Karpas-422 (cell line): ENCODE data around the gene PUS1. TPM values are rescaled to one million over a fixed set of nuclear protein-coding genes. Genes with fewer than 3 reads are reported as not detected.

Experiments used
- DNase-seq: peaks from one replicate; pipeline ENCODE4 v3.0.0-alpha.2; 2015
- H2AFZ ChIP-seq: fragments of 200-600 bp; sonication (generic); 2 replicates; pipeline ENCODE4 v1.6.1; 2014; ENCODE audit warnings: antibody characterized with exemption, low read length, mixed read lengths
- H3K27ac ChIP-seq: fragments of 200-600 bp; sonication (generic); 2 replicates; pipeline ENCODE4 v1.5.1; 2014; ENCODE audit warnings: mild to moderate bottlenecking, low read length, moderate library complexity
- H3K27me3 ChIP-seq: fragments of 200-600 bp; sonication (generic); 2 replicates; pipeline ENCODE4 v1.6.1; 2014; ENCODE audit warnings: low read length, mixed read lengths
- H3K36me3 ChIP-seq: fragments of 200-600 bp; sonication (generic); 2 replicates; pipeline ENCODE4 v1.6.1; 2014; ENCODE audit warnings: low read length, mixed read lengths; ENCODE audit not compliant: insufficient read depth
- H3K4me1 ChIP-seq: fragments of 200-600 bp; sonication (generic); 2 replicates; pipeline ENCODE4 v1.6.1; 2014; ENCODE audit warnings: mild to moderate bottlenecking, low read length, mixed read lengths
- H3K4me2 ChIP-seq: fragments of 200-600 bp; sonication (generic); 2 replicates; pipeline ENCODE4 v1.6.1; 2014; ENCODE audit warnings: low read length, low read depth, mild to moderate bottlenecking; ENCODE audit not compliant: poor library complexity, severe bottlenecking
- H3K4me3 ChIP-seq: fragments of 200-600 bp; sonication (generic); 2 replicates; pipeline ENCODE4 v1.5.1; 2014; ENCODE audit warnings: mild to moderate bottlenecking, antibody characterized with exemption, low read length, mixed read lengths
- H3K79me2 ChIP-seq: fragments of 200-600 bp; sonication (generic); 2 replicates; pipeline ENCODE4 v1.6.1; 2014; ENCODE audit warnings: mild to moderate bottlenecking, low read length, mixed read lengths
- H3K9ac ChIP-seq: fragments of 200-600 bp; sonication (generic); 2 replicates; pipeline ENCODE4 v1.6.0; 2014; ENCODE audit warnings: low read length
- H3K9me2 ChIP-seq: fragments of 200-600 bp; sonication (generic), shearing (Covaris generic); replicated peaks from 2 replicates; pipeline ENCODE4 v1.6.0; 2014; ENCODE audit warnings: mild to moderate bottlenecking, low read length, moderate library complexity; ENCODE audit not compliant: insufficient read depth
- H3K9me3 ChIP-seq: fragments of 300-700, 200-600 bp; sonication (generic); 2 replicates; pipeline ENCODE4 v1.6.1; 2014; ENCODE audit warnings: low read length, mixed read lengths
- H4K20me1 ChIP-seq: fragments of 200-600 bp; sonication (generic); 2 replicates; pipeline ENCODE4 v1.6.1; 2014; ENCODE audit warnings: mild to moderate bottlenecking, antibody characterized with exemption, low read length, low read depth; ENCODE audit not compliant: insufficient read depth
- total RNA-seq: library from RNA; depleted of rRNA; stranded (reverse); fragments of >200 nt; shearing (Covaris generic); gene quantifications from 2 replicates; pipeline ENCODE4 v1.2.3, GENCODE V29; 2014; ENCODE audit warnings: low replicate concordance

PUS1 gene
- total RNA-seq, 1 experiment from 2014 or later = 11.9 TPM

DNA sequence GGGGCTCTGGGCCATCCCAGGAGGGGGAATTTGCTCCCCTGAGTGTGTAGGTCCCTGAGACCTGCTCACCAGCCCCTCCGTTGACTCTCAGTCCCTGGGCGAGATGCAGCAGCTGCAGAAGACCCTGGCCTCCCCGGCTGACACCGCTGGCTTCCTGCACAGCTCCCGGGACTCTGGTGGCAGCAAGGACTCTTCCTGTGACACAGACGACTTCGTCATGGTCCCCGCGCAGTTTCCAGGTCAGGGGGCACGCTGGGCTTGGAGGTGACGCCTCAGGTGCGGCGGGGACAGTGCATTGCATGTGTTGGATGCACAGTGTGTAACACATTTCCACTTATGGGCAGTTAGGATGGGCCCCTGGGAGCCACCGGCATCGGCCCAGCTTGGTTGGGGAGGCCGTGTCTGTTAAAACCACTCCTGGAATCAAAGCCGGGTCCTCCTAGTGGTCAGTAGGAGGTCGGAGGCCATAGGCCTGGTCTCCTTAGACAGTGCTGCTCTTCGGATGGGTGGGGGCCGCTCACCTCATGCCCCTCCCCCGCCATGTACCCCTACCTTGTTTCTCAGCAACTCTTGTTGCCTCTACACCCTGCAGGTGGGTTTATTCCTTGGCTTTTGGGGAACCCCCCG lies 17.1 kb upstream of the PUS1 start:
- Histone ChIP-seq H3K79me2 (no peaks in the 10 kb centered on the region), H4K20me1 (peaks cover 8% of the 10 kb centered on the region; the same call in 1 of the 2 replicates), H3K4me3 (no peak overlapping the region), H3K4me2 (no peak overlapping the region), H3K9ac (no peak overlapping the region), H3K4me1 (no peaks in the 10 kb centered on the region), H3K9me3 (no peaks in the 10 kb centered on the region), H3K27ac (no peak overlapping the region), H3K27me3 (no peaks in the 10 kb centered on the region), H3K9me2 (no peaks in the 10 kb centered on the region), H3K36me3 (no peaks in the 10 kb centered on the region), H2AFZ (no peak overlapping the region)
- no peak for DNase-seq

GRCh38 chr12:131912518-131913274 lies 16.4 kb upstream of the PUS1 start:
- Histone ChIP-seq H3K9me2 (no peaks in the 10 kb centered on the region), H3K9ac (no peak overlapping the region), H3K9me3 (no peaks in the 10 kb centered on the region), H3K79me2 (no peaks in the 10 kb centered on the region), H3K27ac (no peak overlapping the region), H2AFZ (no peak overlapping the region), H4K20me1 (0 out of 2 replicates have a peak, but pooled peaks cover 8% of the 10 kb centered on the region), H3K4me1 (no peaks in the 10 kb centered on the region), H3K4me2 (no peak overlapping the region), H3K36me3 (no peaks in the 10 kb centered on the region), H3K4me3 (no peak overlapping the region), H3K27me3 (no peaks in the 10 kb centered on the region)
- DNase-seq = no peak

GRCh38 chr12:131913666-131914065 lies 15.4 kb upstream of the PUS1 start:
- no peaks in the 10 kb centered on the region for H3K36me3 ChIP-seq
- no peaks in the 10 kb centered on the region for H3K9me3 ChIP-seq
- H4K20me1 ChIP-seq = peaks cover 16% of the 10 kb centered on the region; the same call in 1 of the 2 replicates
- no peaks in the 10 kb centered on the region for H3K27me3 ChIP-seq
- H3K27ac ChIP-seq = no peak overlapping the region
- no peak overlapping the region for H2AFZ ChIP-seq
- no peak overlapping the region for H3K4me2 ChIP-seq
- no peaks in the 10 kb centered on the region for H3K9me2 ChIP-seq
- H3K79me2 ChIP-seq = no peaks in the 10 kb centered on the region
- H3K9ac ChIP-seq = no peak overlapping the region
- H3K4me1 ChIP-seq = no peaks in the 10 kb centered on the region
- no peak overlapping the region for H3K4me3 ChIP-seq
- no peak for DNase-seq

DNA sequence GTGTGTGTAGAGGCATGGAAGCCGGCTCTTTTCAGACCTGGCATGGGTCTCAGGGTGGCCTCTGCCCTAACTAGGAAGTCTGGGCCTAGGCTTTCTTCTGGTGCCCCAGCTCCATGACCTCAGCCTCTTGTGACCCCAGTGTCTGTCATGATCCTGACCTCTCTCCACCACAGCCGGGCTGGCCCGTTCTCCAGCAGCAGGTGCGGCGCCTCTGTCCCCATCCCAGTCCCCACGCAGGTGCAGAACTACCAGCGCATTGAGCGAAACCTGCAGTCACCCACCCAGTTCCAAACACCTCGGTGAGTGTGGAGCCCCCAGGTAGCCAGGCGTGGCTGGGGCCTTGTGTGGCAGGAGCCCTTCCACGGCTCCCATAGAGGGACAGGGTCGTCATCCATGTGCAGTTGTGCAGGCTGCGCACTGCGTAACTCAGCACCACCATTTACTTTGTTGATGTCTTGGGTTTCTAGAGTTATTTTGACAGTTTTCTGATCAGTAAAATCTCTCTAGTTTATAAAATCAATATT lies 14.8 kb upstream of the PUS1 start:
- H3K36me3 ChIP-seq = no peaks in the 10 kb centered on the region
- H3K27me3 ChIP-seq = no peaks in the 10 kb centered on the region
- no peak overlapping the region for H3K4me3 ChIP-seq
- no peak overlapping the region for H2AFZ ChIP-seq
- no peak overlapping the region for H3K9ac ChIP-seq
- no peak for DNase-seq
- no peaks in the 10 kb centered on the region for H3K9me3 ChIP-seq
- peaks cover 18% of the 10 kb centered on the region; the same call in 1 of the 2 replicates for H4K20me1 ChIP-seq
- no peaks in the 10 kb centered on the region for H3K79me2 ChIP-seq
- H3K4me1 ChIP-seq = no peaks in the 10 kb centered on the region
- no peak overlapping the region for H3K4me2 ChIP-seq
- H3K9me2 ChIP-seq = no peaks in the 10 kb centered on the region
- no peak overlapping the region for H3K27ac ChIP-seq

GRCh38 chr12:131915000-131915689 lies 13.9 kb upstream of the PUS1 start:
- Histone ChIP-seq H3K4me3 (no peak overlapping the region), H3K9me2 (no peaks in the 10 kb centered on the region), H2AFZ (no peak overlapping the region), H4K20me1 (peaks cover 22% of the 10 kb centered on the region; the same call in 1 of the 2 replicates), H3K9ac (no peak overlapping the region), H3K79me2 (no peaks in the 10 kb centered on the region), H3K9me3 (no peaks in the 10 kb centered on the region), H3K27me3 (no peaks in the 10 kb centered on the region), H3K4me2 (no peak overlapping the region), H3K36me3 (no peaks in the 10 kb centered on the region), H3K27ac (no peak overlapping the region), H3K4me1 (no peaks in the 10 kb centered on the region)
- DNase-seq = no peak

DNA sequence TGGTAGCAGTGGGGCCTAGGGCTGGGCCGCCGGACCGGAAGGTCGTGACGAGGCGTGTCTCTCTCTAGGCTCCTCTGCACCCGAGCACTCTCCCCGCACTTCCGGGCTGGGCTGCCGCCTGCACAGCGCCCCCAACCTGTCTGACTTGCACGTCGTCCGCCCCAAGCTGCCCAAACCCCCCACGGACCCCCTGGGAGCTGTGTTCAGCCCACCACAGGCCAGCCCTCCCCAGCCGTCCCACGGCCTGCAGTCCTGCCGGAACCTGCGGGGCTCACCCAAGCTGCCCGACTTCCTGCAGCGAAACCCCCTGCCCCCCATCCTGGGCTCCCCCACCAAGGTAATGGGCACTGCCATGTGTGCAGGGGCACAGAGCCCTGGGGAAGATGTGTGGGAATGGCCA lies 13.3 kb upstream of the PUS1 start:
- Histone ChIP-seq H3K9me2 (no peaks in the 10 kb centered on the region), H3K4me3 (no peak overlapping the region), H3K79me2 (no peaks in the 10 kb centered on the region), H3K4me2 (no peak overlapping the region), H3K9me3 (no peaks in the 10 kb centered on the region), H3K27ac (no peak overlapping the region), H3K4me1 (no peaks in the 10 kb centered on the region), H3K9ac (no peak overlapping the region), H2AFZ (no peak overlapping the region), H3K36me3 (no peaks in the 10 kb centered on the region), H3K27me3 (no peaks in the 10 kb centered on the region), H4K20me1 (peaks cover 28% of the 10 kb centered on the region; the same call in 1 of the 2 replicates)
- no peak for DNase-seq

DNA sequence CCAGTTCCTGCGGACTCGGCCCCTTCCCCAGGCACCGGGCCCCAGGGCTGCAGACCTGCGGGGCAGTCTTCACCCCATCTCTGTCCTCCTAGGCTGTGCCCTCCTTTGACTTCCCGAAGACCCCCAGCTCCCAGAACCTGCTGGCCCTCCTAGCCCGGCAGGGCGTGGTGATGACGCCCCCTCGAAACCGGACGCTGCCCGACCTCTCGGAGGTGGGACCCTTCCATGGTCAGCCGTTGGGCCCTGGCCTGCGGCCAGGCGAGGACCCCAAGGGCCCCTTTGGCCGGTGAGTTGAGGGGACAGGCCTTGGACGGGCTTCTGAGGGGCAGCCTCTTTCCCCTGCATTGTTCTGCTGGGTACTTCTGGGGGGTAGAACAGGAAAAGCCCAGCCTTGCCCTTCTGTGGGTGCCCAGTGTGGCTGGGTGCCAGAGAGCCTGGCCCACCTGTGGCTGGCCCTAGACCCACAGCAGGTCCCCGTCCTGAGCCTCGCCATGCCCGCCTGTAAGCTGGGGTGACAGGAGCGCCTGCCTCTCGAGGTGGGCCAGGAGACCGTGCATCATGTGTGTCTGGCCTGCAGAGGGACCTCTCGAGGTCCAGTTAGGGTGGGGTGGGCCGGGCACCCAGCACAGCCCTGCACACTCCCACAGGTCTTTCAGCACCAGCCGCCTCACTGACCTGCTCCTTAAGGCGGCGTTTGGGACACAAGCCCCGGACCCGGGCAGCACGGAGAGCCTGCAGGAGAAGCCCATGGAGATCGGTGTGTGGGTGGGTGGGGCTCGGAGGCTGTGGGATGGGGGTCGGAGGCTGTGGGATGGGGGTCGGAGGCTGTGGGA lies 12.6 kb upstream of the PUS1 start:
- Histone ChIP-seq H2AFZ (no peak overlapping the region), H3K9ac (no peak overlapping the region), H3K27me3 (no peaks in the 10 kb centered on the region), H3K9me3 (no peaks in the 10 kb centered on the region), H4K20me1 (peaks cover 35% of the 10 kb centered on the region; the same call in 1 of the 2 replicates), H3K4me1 (no peaks in the 10 kb centered on the region), H3K4me3 (no peak overlapping the region), H3K36me3 (no peaks in the 10 kb centered on the region), H3K27ac (no peak overlapping the region), H3K4me2 (no peak overlapping the region), H3K9me2 (no peaks in the 10 kb centered on the region), H3K79me2 (no peaks in the 10 kb centered on the region)
- DNase-seq = no peak
